Subcutaneous adipose tissue (tissue), 4 donors: ENCODE measurements around the gene TXNRD2. TPM values are rescaled to one million over a fixed set of nuclear protein-coding genes. Genes with fewer than 3 reads are reported as not detected.

Experiments used
- total RNA-seq, 4 donors: library from RNA; depleted of rRNA; stranded (reverse); fragments of >200 nt; gene quantifications; one replicate each; pipeline ENCODE4 v1.1.0, GENCODE V29; 2016
- TF ChIP-seq, protein P1 (sequence below): fragments of 450-650 bp; IDR thresholded peaks from one replicate; pipeline ENCODE4 v1.5.1; 2016; ENCODE audit warnings: low read depth, mild to moderate bottlenecking, control low read depth, antibody characterized with exemption, moderate library complexity

The TXNRD2 gene
- total RNA-seq, 4 donors from 2014 or later = 11.1 to 28.4 (median 15.8) TPM

- TF ChIP-seq, protein P1, sequence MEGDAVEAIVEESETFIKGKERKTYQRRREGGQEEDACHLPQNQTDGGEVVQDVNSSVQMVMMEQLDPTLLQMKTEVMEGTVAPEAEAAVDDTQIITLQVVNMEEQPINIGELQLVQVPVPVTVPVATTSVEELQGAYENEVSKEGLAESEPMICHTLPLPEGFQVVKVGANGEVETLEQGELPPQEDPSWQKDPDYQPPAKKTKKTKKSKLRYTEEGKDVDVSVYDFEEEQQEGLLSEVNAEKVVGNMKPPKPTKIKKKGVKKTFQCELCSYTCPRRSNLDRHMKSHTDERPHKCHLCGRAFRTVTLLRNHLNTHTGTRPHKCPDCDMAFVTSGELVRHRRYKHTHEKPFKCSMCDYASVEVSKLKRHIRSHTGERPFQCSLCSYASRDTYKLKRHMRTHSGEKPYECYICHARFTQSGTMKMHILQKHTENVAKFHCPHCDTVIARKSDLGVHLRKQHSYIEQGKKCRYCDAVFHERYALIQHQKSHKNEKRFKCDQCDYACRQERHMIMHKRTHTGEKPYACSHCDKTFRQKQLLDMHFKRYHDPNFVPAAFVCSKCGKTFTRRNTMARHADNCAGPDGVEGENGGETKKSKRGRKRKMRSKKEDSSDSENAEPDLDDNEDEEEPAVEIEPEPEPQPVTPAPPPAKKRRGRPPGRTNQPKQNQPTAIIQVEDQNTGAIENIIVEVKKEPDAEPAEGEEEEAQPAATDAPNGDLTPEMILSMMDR = no peak
Observed at GRCh38 chr22:19943082-19944026, 1.7 kb upstream of the TXNRD2 start.

GRCh38 chr22:19942157-19943081 lies 801 bp upstream of the TXNRD2 start:
- TF ChIP-seq, protein P1 = no peak

DNA sequence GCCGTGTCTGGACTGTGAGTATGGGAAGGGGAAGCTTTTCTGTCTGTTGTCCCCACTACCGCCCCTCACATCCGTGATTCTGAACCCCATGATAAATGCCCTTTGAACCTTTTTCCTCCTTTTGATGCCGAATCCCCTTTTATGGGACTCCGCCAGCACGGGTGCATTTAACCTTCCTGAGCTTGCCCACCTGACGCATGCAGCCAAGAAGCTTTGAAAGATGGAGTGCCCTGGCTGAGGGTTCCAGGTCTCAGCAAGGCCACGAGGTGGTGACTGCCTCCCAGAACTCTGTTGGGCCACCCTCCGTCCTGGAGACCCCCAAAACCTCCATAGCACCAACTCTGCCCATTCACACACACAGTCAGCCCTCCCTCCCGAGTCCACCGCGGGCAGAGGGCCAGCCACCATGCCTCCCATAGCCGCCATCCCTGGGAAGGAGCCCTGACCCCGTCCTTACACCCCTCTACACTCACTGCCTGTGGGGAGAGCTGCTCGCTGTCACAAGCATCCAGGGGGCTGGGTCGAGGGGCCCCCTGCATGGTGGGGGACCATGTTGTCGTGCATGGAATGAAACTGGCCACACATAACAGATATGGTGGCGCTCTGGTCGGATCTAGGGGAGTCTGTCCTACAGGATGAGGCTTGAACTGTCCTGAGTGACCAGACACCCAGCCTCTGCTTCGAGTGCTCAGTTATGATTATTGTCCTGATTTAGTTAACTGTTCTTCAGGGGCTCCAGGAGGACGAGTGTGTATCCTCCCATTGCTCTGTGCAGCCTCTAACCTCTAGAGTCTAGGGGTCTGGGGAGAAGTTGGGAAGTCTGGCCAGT lies 868 bp downstream of the TXNRD2 start:
- TF ChIP-seq, protein P1 = no peak

DNA sequence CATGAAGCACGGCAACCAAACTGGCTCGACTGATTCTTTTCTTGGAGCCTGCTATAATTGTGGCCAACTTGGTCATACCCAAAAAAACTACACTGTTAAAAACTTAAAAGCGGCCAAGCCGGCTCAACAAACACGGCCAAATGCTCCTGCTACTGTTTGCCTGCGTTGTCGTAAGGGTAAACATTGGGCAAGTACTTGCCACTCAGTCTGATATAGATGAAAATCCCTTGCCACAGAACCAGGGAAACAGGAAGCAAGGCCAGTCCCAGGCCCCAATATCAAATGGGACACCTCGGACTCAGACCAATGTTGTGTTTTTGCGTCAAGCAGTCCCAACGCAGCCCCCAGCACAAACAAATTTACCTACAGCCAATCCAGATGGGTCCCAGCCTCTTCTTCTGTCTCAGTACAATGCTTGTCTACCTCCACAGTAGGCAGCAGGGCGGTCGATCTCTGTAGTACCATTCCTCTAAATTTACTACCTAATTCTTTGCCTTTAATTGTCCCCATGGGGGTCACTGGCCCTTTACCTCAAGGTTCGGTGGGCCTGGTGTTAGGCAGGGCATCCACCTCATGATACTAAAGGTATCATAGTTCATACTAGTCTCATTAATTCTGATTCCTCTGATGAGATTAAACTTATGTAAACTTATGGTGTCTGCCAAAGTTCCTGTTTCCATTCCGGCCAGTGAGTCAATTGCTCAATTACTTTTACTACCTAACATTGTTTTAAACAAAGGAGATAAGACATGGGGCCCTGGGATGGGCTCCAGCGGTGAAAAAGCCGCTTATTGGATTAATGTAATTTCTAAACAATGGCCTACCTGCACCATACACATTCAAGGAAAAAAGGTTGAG lies 3.8 kb downstream of the TXNRD2 start:
- TF ChIP-seq, protein P1 = no peak

- TF ChIP-seq, protein P1 = no peak
Observed at GRCh38 chr22:19936513-19936912, 5.1 kb downstream of the TXNRD2 start.
